Measurements from ENCODE around the gene ZNF385A.

Gene ZNF385A

DNA sequence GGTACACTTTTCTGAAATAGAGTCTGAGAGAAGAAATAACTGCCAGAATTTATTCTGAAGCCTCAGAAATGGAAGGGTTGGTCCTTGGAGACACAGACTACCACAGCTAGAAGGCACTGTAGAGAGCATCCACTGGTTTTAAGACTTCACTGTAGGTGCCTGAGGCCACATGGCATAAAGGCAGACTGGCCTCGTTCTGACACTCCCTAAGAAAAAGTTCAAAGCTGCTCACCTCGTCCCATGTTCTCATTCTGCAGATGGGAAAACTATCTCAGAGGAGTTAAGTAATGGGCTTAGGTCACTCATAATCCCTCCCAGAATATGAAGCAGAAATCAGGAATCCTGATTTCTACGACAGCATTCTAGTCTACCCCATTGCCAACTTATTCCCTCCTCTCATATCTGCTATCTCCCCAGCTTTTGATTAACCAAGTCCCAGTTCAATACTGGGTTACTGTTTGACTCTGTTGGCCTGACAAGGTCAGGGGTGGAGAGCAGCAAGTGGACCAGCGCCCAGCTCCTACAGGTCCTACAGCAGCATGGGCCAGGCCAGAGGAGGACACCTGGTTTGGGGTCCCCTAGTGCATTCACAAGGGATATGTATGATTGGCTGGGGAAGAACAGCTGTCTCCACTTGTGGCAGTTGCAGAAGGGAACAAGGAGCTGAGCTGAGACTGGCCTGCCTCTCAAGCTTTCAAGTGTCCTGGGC lies 30.8 kb upstream of the ZNF385A start:
- no peak for DNase-seq

DNA sequence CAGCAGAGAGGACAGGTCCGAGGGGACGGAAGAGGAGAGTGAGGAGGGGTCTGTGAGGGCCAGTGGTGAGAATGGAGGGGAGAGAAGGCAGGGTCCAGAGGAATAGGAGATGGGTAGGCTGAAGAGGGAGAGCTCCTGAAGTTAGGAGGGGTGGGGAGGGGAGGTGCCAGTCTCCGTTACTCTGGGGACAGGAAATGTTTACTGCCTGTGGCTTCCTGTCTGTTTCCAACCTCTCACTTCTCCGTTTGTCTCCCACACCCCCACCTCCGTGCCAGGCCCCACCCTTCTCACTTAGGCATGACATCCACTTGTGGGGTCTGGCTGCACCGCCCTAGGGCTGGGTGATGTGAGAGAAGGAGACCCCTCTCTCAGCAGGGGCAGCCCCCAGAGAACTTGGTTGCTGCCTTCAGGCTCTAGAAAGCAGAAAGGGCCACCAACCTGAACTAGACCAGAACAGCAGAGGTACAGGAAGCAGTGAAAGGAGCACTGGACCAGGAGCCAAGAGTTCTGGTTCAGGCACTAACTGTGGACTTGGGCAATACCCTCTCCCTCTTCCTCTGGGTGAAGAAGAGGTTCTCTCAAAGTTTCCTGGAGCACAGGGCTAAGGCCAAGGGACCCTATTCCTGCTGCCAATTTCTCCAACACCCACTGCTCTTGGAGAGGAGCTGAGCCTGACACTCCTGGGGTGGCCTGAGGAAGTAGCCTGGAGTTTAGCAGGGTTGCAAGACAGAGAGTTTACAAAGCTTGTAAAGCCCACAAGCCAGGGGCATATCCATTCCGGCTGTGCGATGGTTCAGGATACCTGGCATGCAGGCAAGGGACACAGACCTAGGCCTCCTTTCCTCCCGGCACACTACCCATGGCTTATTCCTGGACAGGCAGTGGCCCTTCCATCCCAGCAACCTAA lies 29.0 kb upstream of the ZNF385A start:
- no peak for DNase-seq

DNA sequence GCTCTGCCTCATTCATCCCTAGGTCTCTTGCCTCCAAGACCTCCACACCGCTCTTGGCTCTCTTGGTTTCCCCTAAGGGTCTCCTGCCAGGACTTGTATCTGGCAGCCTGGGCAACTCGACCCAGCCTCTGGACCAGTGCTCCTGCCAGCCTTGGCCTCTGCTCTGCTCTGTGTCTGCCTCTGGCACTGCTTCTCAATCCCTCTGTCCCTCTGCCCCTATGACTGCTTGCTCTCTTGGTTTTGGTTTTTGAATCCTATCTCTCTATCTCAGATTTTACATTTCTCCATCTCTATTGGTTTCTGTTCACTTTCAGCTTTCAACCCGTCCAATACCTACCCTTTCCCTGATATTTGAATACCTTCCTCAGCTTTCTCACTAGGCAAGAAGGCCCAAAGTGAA lies 28.3 kb upstream of the ZNF385A start:
- no peak for DNase-seq

DNA sequence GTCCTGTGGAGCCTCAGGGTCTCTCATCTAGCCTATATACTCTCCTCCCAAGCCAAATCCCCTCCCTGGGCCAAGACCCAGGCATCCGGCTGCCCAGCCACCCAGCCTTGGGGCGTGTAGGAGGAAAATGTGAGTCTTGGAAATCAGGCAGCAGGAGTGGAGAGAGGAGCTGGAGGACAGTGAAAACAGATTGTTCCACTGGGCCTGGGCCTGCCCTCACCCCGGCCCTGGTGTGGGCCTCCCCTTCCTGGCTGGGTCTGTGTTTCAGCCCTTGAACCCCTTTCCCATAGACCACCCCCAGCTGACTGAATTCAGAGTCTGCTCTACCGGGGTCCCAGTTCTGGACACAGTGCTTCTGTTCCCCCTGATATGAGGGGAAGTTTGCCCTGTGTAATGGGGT lies 27.8 kb upstream of the ZNF385A start:
- DNase-seq = no peak

DNA sequence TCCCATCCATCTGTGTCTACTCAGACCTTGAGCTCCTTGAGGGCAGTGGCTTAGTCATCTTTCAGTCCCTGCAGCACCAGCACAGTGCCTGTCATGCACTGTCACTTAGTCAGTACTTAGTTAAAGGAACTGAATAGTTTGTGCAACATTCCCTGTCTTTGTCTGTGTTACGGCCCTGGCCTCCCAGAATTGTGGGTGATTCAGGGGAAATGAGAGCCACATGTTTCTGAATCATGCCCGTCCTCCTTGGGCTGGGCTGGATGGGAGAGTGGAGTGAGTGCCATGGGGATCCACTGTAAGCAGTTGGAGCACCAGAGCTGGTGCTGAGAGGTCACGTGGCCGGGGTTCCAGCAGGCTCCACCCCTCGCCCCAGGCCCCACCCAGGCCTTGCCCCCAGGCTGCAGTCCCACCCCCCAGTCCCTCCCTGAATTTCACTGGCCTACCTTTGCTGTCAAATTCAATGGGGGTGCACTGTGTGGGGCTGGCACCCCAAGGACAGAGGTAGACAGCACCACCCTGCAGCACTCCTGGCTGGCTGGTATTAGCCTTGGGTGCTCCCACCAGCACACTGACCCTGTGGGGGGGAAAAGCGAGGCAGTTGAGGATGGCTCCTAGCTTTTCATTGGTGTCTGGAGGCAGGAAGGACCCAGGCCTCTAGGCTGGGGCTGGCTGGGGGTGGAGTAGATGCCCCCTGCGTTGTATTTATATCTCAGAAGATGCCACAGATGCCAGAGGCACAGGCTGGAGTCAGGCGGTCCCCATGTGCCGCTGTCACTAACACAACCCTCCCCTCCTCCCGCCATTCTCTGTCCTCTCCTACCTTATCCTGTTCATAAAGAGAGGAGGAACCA lies 27.1 kb upstream of the ZNF385A start:
- DNase-seq = no peak

DNA sequence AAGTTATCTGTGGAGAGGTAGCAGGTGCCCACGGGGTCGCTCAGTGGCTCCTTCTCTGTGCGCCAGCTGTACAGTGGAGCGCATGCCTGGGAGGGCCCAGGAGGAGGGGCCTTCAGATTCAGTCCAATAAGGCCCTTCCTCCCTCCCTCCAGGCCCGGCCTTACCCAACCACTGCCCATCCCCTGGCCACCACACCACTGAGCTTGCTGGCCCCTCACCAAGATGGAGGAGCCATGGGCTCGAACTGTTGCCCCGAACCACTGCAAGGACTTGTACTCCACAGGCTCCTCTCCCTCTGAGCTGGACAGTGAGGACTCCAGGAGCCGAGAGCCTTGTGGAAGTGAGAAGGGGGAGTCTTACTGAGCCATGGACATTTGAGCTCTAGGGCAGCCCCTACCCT lies 24.7 kb upstream of the ZNF385A start:
- DNase-seq = no peak

DNA sequence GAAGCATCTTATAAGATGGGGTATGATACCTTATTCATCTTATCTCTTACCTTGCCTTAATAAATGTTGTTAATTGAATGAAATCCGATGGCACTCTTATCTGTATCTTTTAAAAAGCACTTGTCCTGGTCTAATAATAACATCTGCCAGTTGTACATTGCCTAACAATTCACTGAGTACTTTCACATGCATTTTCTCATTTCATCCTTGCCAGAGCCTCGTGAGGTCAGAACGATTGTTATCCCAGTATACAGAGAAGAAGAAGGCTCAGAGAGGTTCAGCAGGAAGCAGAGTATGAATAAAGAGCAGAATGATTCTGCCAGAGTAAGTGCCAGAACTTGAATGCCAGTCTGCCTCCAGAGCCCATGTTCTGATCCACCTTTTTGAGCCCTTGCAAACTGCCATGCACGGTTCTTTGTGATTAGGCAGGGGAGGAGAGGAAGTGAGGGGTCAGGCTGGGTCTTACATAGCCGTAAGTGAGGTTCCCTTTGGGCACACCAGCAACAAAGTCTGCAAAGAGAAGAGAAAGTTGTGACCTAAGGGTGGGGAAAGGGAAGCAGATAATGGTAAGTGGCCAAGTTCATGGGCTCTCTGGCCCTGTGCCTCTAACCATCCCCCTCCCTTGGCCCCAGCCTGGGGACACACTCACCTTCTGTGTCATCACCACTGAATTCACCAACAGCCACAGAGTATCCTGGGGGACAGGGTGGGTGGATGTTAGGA lies 22.8 kb upstream of the ZNF385A start:
- DNase-seq = no peak

DNA sequence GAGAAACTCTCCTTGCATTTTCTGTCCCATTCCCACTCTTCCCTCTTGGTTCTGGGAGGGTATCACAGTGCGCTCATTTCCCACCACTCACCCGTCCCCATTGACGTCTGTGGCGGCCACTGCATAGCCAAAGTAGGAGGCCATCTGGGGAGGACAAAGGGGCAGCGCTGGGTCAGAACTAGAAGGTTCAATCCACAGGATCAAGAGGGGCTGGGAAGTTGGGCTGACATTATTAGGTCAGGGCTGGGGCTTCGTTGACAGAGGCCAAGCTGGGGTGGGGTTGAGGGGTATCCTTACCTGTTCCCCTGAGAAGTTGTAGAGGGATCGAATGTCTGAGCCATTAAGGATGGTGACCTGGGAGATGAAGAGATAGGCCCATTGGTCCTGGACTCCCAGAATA lies 21.0 kb upstream of the ZNF385A start:
- no peak for DNase-seq

DNA sequence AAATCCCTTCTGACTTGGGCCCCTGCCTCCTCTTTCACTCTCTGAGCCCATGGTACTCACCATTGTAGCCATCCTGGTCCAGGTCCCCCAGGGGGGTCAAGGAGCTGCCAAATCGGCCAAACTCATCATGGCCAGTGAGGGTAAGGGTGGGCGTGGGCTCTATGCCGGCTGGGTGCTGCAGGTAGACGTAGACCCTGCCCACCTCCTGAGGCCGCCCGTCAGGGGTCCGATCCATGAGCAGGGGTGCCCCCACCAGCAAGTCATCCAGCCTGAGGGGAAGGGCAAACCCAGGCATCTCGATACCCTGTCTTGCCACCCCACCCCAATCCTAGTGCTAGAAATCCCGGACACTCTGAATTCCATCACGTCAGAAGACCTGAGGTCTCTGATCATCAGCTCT lies 20.6 kb upstream of the ZNF385A start:
- DNase-seq = no peak

DNA sequence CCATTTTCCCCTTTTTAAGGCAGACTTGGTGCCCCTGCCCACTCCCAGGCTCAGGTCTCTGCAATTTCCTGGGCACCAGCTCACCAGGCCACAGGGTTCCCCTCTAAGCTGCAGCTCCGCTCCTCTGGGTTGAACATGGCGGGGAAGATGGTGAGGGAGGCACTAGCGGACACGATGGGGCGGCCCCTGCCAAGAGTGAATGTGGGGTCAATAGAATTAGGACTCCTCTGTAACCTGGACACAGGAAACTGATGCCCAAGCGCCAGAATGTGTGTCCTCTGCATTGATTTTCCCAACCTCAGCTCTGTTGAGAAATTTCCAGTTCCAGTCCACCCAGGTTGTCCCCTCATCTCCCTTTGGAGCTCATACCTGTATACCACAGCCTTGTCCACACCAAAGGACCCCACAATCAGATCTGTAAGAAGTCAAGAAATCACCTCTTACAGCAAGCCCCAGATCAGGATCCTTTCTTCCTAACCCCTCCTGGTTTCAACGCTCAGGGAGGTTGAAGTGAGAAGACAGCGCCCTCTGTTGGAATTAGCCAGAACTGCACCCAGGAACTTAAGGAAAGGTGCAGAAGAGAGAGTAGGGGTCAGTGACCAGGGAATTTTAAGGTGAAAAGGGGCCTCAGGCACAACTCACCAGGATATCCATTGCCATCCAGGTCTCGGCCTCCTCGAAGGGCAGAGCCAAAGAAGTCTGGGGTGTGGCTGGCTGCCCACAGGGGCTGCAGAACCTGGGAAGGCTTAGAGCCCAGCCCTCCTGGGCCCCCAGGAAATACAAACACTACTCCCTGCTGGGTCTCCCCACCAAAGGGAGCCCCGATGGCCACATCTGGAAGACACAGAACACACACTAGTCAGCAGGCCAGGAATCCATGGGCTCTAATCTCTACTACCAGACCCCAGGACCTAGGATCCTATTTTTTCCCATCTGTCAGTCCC lies 19.8 kb upstream of the ZNF385A start:
- peak; percentile 31 to 46 for DNase-seq

DNA sequence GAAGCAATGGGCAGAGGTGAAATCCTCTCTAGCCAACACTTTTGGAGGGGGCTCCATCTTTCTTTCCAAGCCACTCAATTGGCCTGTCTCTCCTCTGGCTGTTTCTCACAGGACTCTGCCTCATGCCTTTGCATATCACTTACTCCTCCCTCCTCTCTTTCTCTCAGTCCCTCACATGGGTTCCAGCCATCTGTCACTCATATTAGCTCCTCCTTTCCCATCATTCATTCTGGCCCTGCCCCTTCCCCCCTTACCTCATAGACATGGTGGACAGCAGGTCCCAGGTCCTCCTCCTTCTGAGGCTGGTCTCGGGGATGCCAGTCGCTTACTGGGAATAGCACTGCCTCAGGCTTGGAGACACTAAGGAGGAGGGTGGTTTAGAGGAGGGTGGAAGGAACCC lies 16.6 kb upstream of the ZNF385A start:
- no peak for DNase-seq

DNA sequence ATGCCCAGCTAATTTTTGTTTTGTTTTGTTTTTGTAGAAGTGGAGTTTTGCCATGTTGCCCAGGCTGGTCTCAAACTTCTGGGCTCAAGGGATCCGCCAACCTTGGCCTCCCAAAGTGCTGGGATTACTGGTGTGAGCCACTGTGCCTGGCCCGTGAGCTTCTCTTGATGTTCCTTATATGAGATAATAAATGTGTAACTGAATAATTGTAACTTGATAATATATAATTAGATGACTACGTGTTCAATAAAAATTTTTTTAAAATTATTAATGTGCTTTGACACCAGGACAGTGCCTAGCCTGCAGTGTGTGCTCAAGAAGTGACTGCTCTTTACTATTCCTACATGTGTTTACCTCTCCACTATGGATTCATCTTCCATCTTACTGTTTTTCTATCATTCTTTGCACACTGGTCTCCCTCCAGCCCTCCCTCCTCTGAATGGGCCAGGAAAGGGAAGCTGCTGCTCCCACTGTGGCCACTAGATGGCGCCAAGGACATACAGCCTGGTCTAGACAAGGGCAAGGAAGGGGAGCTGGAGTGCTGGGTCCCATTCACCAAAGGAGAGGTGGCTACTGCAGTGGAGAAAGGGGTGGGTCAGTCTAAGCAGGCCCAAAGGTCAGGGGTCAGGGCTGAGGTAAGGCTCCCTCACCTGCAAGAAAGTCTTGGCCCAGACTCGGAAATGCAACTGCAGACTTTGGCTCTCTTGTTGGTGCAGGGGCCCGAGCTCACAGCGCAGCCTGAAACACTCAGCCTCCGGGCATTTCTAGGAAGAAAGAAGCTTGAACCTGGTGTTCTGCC lies 14.7 kb upstream of the ZNF385A start:
- DNase-seq = peak; percentile 70 to 76

DNA sequence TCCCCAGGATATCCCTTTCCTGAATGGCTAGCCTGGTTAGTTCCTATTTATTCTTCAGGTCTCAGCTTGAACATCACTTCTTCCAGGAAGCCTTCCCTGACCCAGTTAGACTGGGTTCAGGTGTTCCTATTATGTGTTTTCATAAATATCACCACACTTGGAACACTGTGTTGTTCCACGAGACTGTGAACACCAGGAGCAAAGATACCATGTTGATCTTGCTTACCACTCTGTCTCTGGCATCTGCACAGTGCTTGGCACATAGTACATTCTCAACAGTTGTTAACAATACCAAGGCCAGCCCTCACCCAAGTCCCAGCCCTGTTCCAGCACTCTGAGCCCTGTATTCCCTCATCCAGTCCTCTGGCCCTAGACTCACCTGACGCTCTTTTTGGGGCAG lies 13.7 kb upstream of the ZNF385A start:
- DNase-seq = no peak

DNA sequence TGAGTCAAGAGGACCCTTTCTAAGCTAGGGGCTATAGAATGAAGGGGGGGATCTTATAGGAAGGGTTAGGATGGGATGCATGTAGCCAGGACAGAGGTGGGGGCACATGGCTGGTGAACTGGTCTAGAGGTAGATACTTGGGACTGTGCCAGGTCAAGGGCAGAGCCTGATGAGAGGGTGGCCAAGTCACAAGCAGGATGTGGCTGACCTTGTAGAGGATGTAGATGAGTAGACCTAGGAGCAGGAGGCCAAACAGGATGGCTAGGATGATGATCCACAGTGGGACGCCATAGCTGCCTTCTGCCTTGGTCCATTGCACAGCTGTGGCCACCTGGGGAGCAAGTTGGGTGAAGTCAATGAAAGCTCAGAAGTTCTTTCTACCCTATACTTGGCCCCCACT lies 12.6 kb upstream of the ZNF385A start:
- no peak for DNase-seq

DNA sequence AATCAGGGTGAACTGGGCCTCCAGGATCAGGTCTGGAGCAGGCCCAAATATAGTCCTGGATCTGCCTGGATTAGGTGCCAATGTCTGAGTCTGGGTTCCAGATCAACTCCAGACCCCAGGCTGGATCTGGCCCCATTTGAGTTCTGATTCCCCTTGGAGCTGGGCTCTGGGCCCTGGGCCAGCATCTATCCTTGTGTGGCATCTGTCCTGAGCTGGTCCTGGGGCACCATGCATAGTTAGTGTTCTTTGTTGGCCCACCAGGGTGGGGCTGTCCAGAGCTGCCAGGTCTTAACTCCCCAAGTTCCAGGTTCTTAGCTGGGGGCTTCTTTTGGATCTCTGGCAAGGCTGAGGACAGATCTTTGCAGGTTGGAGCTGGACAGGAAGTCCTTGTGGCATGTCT lies 11.0 kb upstream of the ZNF385A start:
- DNase-seq = no peak

DNA sequence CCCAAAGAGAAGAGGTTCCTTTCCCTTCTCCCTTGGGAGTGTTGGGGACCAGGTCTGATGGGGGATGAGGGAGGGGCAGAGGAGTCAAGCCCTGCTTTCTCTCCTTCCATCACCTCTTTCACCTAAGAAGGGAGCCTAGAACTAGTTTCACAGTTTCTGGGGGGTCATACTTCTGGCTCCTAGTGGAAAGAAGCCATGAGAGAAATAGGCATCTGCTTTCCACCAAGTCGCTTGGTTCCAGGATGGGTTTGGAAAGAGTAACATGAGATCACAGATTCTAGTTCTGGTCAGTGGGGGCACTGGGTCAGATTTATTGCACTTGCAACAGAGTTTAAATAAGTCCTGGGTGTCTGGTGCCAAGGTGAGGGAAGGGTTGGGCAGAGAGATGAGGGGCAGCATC lies 10.5 kb upstream of the ZNF385A start:
- DNase-seq = no peak

DNA sequence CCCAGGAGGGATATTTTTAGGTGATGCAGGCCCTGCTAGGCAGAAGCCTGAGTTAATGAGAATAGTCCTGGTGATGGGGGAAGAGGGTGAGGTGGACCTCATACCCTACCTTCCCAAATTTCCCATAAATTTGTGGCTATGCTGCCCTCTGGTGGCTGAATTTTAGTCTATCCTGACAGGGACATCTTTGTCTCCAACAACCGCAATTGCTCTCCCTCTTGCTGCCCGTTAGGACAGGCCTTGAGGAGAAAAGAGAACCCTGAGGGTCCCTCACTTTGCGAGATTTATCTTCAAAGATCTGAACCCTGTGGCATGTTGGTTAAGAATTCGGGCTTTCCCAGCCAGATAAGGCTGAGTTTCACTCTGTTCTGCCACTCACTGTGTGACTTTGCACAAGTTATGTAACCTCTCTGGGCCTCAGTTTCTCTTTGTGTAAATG lies 9.8 kb upstream of the ZNF385A start:
- peak; percentile 48 to 51 for DNase-seq

DNA sequence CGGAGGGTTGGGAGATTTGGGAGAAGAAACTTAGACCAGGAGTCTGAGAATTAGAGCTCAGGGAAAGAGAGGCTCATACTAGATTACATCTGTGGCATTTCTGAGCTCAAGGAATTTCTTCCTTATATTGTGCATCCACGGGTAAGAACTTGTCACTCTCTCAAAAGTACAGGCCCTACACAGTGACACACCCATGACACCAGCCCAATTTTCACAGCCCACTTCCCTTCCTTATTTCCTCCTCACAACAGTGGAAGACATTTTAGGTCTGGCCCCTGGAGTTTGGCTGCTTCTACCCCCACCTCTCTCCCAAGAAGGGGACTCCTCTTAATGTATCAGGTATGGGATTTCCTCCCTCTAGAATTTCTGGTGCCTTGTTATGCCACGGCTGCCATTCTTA lies 9.2 kb upstream of the ZNF385A start:
- DNase-seq = no peak

DNA sequence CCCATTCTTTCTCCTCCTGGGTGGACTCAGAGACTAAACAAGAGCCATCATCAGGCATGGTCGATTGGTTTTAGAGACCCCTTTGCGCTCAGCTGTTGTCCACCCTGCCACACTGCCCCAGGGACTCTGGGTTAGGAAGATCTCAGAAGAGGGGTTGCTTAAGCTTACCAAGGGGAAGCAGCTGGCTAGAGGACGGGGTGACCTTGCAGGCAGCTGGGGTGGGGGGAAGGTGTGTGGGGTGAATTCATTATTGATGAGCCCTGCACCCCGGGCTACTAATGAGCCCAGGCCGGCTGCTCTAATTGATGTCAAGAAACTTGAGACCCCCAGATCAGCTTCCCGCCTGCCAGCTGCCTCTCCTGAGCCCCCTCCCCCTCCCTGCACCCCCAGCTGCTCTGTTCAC lies 8.7 kb upstream of the ZNF385A start:
- no peak for DNase-seq

DNA sequence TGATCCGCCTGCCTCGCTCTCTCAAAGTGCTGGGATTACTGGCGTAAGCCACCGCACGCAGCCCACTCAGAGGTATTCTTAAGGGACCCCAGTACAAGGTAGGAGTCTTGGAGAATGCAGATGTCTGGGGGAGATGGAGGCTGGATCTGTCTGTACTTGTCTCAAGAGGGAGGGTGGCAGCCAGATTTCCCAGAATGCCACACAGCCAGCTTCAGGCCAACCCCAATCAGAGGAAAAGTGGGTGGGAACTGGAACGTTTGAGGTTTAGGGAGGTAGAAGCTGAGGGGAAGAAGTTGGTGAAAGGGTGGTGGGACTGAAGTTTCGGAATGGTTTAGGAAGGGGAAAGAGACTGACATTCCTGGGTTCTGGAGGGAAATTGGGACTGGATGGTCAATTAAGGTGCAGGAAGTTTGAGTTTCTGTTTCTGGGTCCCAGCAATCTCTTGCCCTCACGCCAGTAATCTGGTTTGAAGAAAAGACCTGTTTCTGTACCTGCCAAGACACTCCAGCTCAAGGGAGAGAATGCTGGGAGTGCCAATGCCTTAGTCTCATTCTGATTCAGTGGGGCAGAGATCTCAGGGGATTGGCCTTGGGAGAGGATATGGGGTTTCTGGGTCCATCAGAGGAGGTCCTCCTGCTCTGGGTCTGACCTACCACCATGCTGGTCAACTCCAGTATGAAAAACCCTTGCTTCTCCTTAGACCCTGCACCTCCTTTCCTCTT lies 8.1 kb upstream of the ZNF385A start:
- no peak for DNase-seq
